Ectodermal cell (in vitro differentiated cells): Measurements from ENCODE around the gene ALKAL2. TPM values are rescaled to one million over a fixed set of nuclear protein-coding genes. Genes with fewer than 3 reads are reported as not detected.
"Not testable (repeated sequence)": the region's sequence is repeated elsewhere in the genome, so short reads cannot be mapped to it uniquely, and the experiment has no call there.

Experiments
- H3K27ac ChIP-seq: 2 replicates; pipeline ENCODE4 v1.7.0; 2013; ENCODE audit warnings: mild to moderate bottlenecking, low read depth, low read length; ENCODE audit not compliant: insufficient read depth, poor library complexity, severe bottlenecking
- H3K27me3 ChIP-seq: 2 replicates; pipeline ENCODE4 v1.7.0; 2013; ENCODE audit warnings: mild to moderate bottlenecking, low read length; ENCODE audit not compliant: insufficient read depth, control insufficient read depth, poor library complexity, severe bottlenecking
- H3K36me3 ChIP-seq: one replicate; pipeline ENCODE4 v1.7.0; 2013; ENCODE audit warnings: low read length; ENCODE audit not compliant: control insufficient read depth, insufficient read depth
- H3K4me1 ChIP-seq: one replicate; pipeline ENCODE4 v1.7.0; 2013; ENCODE audit warnings: low read length; ENCODE audit not compliant: control insufficient read depth, insufficient read depth
- H3K4me3 ChIP-seq: 2 replicates; pipeline ENCODE4 v1.7.0; 2013; ENCODE audit warnings: low read depth, low read length, control low read depth; ENCODE audit not compliant: insufficient read depth
- H3K9me3 ChIP-seq: 2 replicates; pipeline ENCODE4 v1.7.0; 2013; ENCODE audit warnings: mild to moderate bottlenecking, low read length, moderate library complexity; ENCODE audit not compliant: control insufficient read depth
- WGBS, 2 experiments: methylation state at CpG; one replicate each; pipeline ENCODE4 v1.1.7; 2013; ENCODE audit warnings: missing lambda C conversion rate in 2 of 2; 5-methylcytosine and 5-hydroxymethylcytosine counted together
- polyA plus RNA-seq, 4 experiments: library from polyadenylated mRNA; stranded (reverse); fragments of 50-300 nt; gene quantifications; one replicate each; pipeline ENCODE4 v1.2.3, GENCODE V29; 2013

Gene ALKAL2
- 0.98 TPM for polyA plus RNA-seq (2013, experiment 1 of 4)
- polyA plus RNA-seq (2013, experiment 2 of 4): 0.84 TPM
- 0.75 TPM for polyA plus RNA-seq (2013, experiment 3 of 4)
- 0.57 TPM for polyA plus RNA-seq (2013, experiment 4 of 4)

- H3K36me3 ChIP-seq: no peaks in the 10 kb centered on the region
- H3K27me3 ChIP-seq: peaks cover 71% of the 10 kb centered on the region
Measured at GRCh38 chr2:287911-288757, at the start of gene ALKAL2. Gene ALKAL2 (minus strand): TSS chr2:288091. CDS start chr2:287835, 256 bp downstream.

GRCh38 chr2:336949-337348, 49.1 kb upstream of the ALKAL2 start:
- WGBS, 2 experiments: 91 to 94% methylated on average over 2 of the region's 2 CpGs
- not testable (repeated sequence) for H3K27me3 ChIP-seq, H3K27ac ChIP-seq, H3K9me3 ChIP-seq, H3K4me1 ChIP-seq, H3K4me3 ChIP-seq, H3K36me3 ChIP-seq

More at GRCh38 chr2:287911-288757, at the start of gene ALKAL2:
- no peak within 1 kb of the TSS for H3K27ac ChIP-seq
- 1% methylated on average over 128 of the region's 128 CpGs for WGBS, 2 experiments
- peaks cover 28% of the 10 kb centered on the region for H3K4me1 ChIP-seq
- no peaks in the 10 kb centered on the region for H3K9me3 ChIP-seq
- peak within 1 kb of the TSS; percentile 28 for H3K4me3 ChIP-seq

GRCh38 chr2:336360-336759, 48.5 kb upstream of the ALKAL2 start:
- peaks cover 5% of the 10 kb centered on the region for H3K9me3 ChIP-seq
- WGBS, 2 experiments: 94 to 95% methylated on average over 4 of the region's 4 CpGs
- H3K36me3 ChIP-seq: no peaks in the 10 kb centered on the region
- H3K4me3 ChIP-seq: no peak overlapping the region
- no peak overlapping the region for H3K27ac ChIP-seq
- H3K4me1 ChIP-seq: peaks cover 1% of the 10 kb centered on the region
- H3K27me3 ChIP-seq: no peaks in the 10 kb centered on the region

DNA sequence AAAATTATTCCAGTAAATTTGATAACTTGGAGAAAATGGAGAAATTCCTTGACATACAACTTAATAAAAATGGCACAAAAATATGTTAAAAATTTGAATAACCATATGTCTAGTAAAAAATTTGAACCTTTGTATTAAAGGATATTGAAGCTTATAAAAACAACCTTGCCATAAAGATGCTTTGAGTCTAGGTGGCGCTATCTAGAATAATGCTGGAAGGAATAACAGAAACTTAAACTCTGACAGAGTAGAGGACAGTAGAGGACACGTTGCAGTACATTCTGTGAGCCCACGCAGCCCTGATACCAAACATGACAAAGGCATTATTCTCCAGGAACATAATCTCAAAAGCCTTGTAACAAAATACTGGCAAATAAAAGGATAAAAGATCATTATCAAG, 44.7 kb upstream of the ALKAL2 start:
- no peaks in the 10 kb centered on the region for H3K4me1 ChIP-seq
- no peaks in the 10 kb centered on the region for H3K36me3 ChIP-seq
- 56 to 63% methylated on average over 2 to 3 of the region's 3 CpGs for WGBS, 2 experiments
- H3K9me3 ChIP-seq: peaks cover 5% of the 10 kb centered on the region
- H3K27ac ChIP-seq: no peak overlapping the region
- H3K27me3 ChIP-seq: no peaks in the 10 kb centered on the region
- H3K4me3 ChIP-seq: no peak overlapping the region

GRCh38 chr2:328761-329160, 40.9 kb upstream of the ALKAL2 start:
- H3K36me3 ChIP-seq: no peaks in the 10 kb centered on the region
- no peak overlapping the region for H3K27ac ChIP-seq
- no peaks in the 10 kb centered on the region for H3K4me1 ChIP-seq
- 85 to 94% methylated on average over 4 of the region's 4 CpGs for WGBS, 2 experiments
- peaks cover 2% of the 10 kb centered on the region for H3K9me3 ChIP-seq
- H3K4me3 ChIP-seq: no peak overlapping the region
- no peaks in the 10 kb centered on the region for H3K27me3 ChIP-seq

- H3K4me1 ChIP-seq: peaks cover 6% of the 10 kb centered on the region
- 79 to 92% methylated on average over 6 to 8 of the region's 9 CpGs for WGBS, 2 experiments
- no peaks in the 10 kb centered on the region for H3K9me3 ChIP-seq
- no peak overlapping the region for H3K27ac ChIP-seq
- H3K4me3 ChIP-seq: no peak overlapping the region
- no peaks in the 10 kb centered on the region for H3K36me3 ChIP-seq
- no peaks in the 10 kb centered on the region for H3K27me3 ChIP-seq
Measured at GRCh38 chr2:323035-323434, 35.1 kb upstream of the ALKAL2 start.

DNA sequence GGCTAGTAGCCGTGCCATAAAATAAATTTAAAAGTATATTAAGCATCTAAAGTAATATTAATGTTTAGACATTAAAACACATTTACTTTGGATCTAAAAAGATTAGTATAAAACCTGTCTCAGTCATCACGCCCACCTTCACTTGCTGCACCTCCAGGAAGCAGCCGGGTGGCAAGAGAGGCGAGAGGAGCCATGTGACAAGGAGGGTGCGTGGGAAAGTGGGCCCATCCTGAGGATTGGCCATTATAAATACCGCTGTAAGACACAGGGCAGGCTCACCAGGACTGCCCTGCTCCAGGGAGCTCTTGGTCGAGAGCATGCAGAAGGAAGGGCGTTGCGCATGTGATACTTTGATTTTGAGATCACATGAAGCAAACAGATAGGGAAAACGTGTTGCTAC, 34.4 kb upstream of the ALKAL2 start:
- H3K27me3 ChIP-seq: no peaks in the 10 kb centered on the region
- peaks cover 12% of the 10 kb centered on the region for H3K4me1 ChIP-seq
- no peak overlapping the region for H3K4me3 ChIP-seq
- no peaks in the 10 kb centered on the region for H3K36me3 ChIP-seq
- WGBS, 2 experiments: 92 to 94% methylated on average over 9 of the region's 10 CpGs
- H3K27ac ChIP-seq: no peak overlapping the region
- H3K9me3 ChIP-seq: no peaks in the 10 kb centered on the region

- WGBS, 2 experiments: 94 to 96% methylated on average over 4 of the region's 4 CpGs
- no peak overlapping the region for H3K27ac ChIP-seq
- H3K27me3 ChIP-seq: no peaks in the 10 kb centered on the region
- no peaks in the 10 kb centered on the region for H3K9me3 ChIP-seq
- no peaks in the 10 kb centered on the region for H3K36me3 ChIP-seq
- no peak overlapping the region for H3K4me3 ChIP-seq
- peaks cover 18% of the 10 kb centered on the region for H3K4me1 ChIP-seq
Measured at GRCh38 chr2:320561-320960, 32.7 kb upstream of the ALKAL2 start.

DNA sequence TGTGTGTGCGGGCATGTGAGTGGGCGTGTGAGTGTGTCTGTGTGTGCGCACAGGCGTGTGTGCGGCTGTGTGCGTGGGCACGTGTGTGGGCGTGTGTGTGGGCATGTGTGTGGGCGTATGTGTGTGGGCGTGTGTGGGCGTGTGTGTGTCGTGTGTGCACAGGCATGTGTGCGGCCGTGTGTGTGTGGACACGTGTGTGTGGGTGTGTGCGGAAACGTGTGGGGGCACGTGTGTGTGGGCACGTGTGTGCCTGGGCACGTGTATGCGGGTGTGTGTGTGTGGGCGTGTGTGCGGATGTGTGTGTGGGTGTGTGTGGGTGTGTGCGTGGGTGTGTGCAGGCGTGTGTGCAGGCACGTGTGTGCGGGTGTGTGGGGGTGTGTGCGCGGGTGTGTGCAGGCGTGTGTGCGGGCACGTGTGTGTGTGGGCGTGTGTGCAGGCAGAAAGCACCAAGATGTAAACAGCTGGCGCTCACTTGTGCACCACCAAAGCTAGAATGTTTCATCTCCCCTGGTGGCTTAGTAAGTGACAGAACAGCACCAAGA, 31.2 kb upstream of the ALKAL2 start:
- Histone ChIP-seq H3K36me3 (no peaks in the 10 kb centered on the region), H3K9me3 (no peaks in the 10 kb centered on the region), H3K4me1 (peaks cover 18% of the 10 kb centered on the region), H3K27ac (no peak overlapping the region), H3K27me3 (no peaks in the 10 kb centered on the region), H3K4me3 (no peak overlapping the region)
- WGBS, 2 experiments: 90 to 91% methylated on average over 34 of the region's 34 CpGs
